Mucosa of descending colon (tissue), 3 donors: ENCODE measurements around the gene CCDC116. TPM values are rescaled to one million over a fixed set of nuclear protein-coding genes. Genes with fewer than 3 reads are reported as not detected.
A peak's percentile ranks its signal among the peaks of the same experiment; 100 is the strongest.

Experiments used
- ATAC-seq: fragments of 200-7000 bp; cut with Tn5 transposase; one replicate; pipeline ENCODE4 v1.9.1; 2020; ENCODE audit warnings: mild to moderate bottlenecking, moderate library complexity
- DNase-seq, 3 donors: peaks; one replicate each; pipeline ENCODE4 v3.0.0-alpha.2; 2020
- H3K36me3 ChIP-seq: fragments of 200-600 bp; one replicate; pipeline ENCODE4 v1.8.0; 2021; ENCODE audit warnings: low read depth, mild to moderate bottlenecking
- H3K4me1 ChIP-seq: fragments of 200-600 bp; one replicate; pipeline ENCODE4 v1.8.0; 2021; ENCODE audit warnings: low read depth, mild to moderate bottlenecking
- H3K4me3 ChIP-seq: fragments of 200-600 bp; one replicate; pipeline ENCODE4 v1.8.0; 2021; ENCODE audit warnings: mild to moderate bottlenecking
- H3K9me3 ChIP-seq: fragments of 200-600 bp; one replicate; pipeline ENCODE4 v1.8.0; 2021; ENCODE audit warnings: mild to moderate bottlenecking
- CTCF ChIP-seq: fragments of 200-600 bp; IDR thresholded peaks from one replicate; pipeline ENCODE4 v1.8.0; 2022; ENCODE audit warnings: antibody characterized with exemption, mild to moderate bottlenecking
- intact Hi-C, 2 donors: fragments of 100-400 bp; cut with DNase I in 1 of 2; cut with micrococcal nuclease in 1 of 2; formaldehyde crosslinking; loops; one replicate each; pipeline versions ENCODE4 v1.11.0 to v1.11.1; 2022; cut with DNase I, micrococcal nuclease
- total RNA-seq, 3 donors: library from RNA; stranded (reverse); fragmentation: NEBNext Ultra II Directional in 2 of 3; extraction: Animal tissue kit (Norgen Biotek cat#: 25700) in 2 of 3; gene quantifications; one replicate each; pipeline versions ENCODE4 v1.2.1 to v1.2.4, GENCODE V29; 2021 to 2023
- donor health status: DM: no; HTN: no; CAD: no; lungs with moderate emphysema.
- donor health status: DM: no; HTN: no; CAD: no.
- donor health status: DM: no; HTN: yes; CAD: no.

Gene CCDC116
- total RNA-seq, 3 donors from 2014 or later, result 0.22 to 0.89 (median 0.26) TPM

GRCh38 chr22:21666786-21667185 is 34.2 kb downstream of the CCDC116 start:
- intact Hi-C loops, result no loop called here
- DNase-seq, result peak in 1 of 3 donors; percentile 22
- no peaks in the 10 kb centered on the region for H3K36me3 ChIP-seq

GRCh38 chr22:21669026-21669425 is 36.5 kb downstream of the CCDC116 start:
- DNase-seq, result no peak
- no peak for TF ChIP-seq CTCF
- Histone ChIP-seq H3K36me3 (no peaks in the 10 kb centered on the region), H3K4me1 (peaks cover 9% of the 10 kb centered on the region), H3K4me3 (no peak overlapping the region), H3K9me3 (no peaks in the 10 kb centered on the region)
- intact Hi-C loops, result no loop called here
- no peak for ATAC-seq

More at GRCh38 chr22:21666786-21667185, 34.2 kb downstream of the CCDC116 start:
- Histone ChIP-seq H3K4me3 (peak overlapping the region; percentile 6), H3K9me3 (no peaks in the 10 kb centered on the region), H3K4me1 (peaks cover 9% of the 10 kb centered on the region)
- no peak for ATAC-seq
- no peak for TF ChIP-seq CTCF

- no peak for ATAC-seq
- intact Hi-C loops, result no loop called here
Observed at GRCh38 chr22:21672107-21672629, 39.6 kb downstream of the CCDC116 start.

GRCh38 chr22:21673534-21674321 is 41.2 kb downstream of the CCDC116 start:
- no peak for DNase-seq
- no peak for ATAC-seq
- no peak for TF ChIP-seq CTCF
- no peaks in the 10 kb centered on the region for H3K9me3 ChIP-seq
- intact Hi-C loops, result no loop called here
- H3K4me1 ChIP-seq, result no peaks in the 10 kb centered on the region
- H3K4me3 ChIP-seq, result no peak overlapping the region
- no peaks in the 10 kb centered on the region for H3K36me3 ChIP-seq

More at GRCh38 chr22:21672107-21672629, 39.6 kb downstream of the CCDC116 start:
- H3K4me1 ChIP-seq, result no peaks in the 10 kb centered on the region
- H3K36me3 ChIP-seq, result no peaks in the 10 kb centered on the region
- no peak overlapping the region for H3K4me3 ChIP-seq
- no peak for TF ChIP-seq CTCF
- H3K9me3 ChIP-seq, result no peaks in the 10 kb centered on the region
- DNase-seq, result no peak

GRCh38 chr22:21674638-21675245 is 42.2 kb downstream of the CCDC116 start:
- DNase-seq (no peak), ATAC-seq (no peak)
- H3K36me3 ChIP-seq, result no peaks in the 10 kb centered on the region
- no peak for TF ChIP-seq CTCF
- H3K4me1 ChIP-seq, result no peaks in the 10 kb centered on the region
- no peak overlapping the region for H3K4me3 ChIP-seq
- no peaks in the 10 kb centered on the region for H3K9me3 ChIP-seq
- intact Hi-C loops, result no loop called here
